H1 (cell line): ENCODE measurements around the gene CBFB. TPM values are rescaled to one million over a fixed set of nuclear protein-coding genes. Genes with fewer than 3 reads are reported as not detected.

Source experiments
- CBX5 ChIP-seq: fragments of 300-800, 300-1000 bp; sonication (generic); IDR thresholded peaks from 2 replicates; pipeline ENCODE4 v1.7.1; 2016; ENCODE audit warnings: antibody characterized with exemption, low read length, low read depth
- EP300 ChIP-seq, 2 experiments: IDR thresholded peaks; 1 replicate in 1 of 2; 2 replicates in 1 of 2; pipeline ENCODE4 v1.6.1; 2011 to 2012; ENCODE audit warnings: low read depth in 2 of 2, low read length in 2 of 2, mild to moderate bottlenecking in 2 of 2, borderline replicate concordance in 1 of 2, inconsistent platforms in 1 of 2, moderate library complexity in 1 of 2
- JUN ChIP-seq: IDR thresholded peaks from 2 replicates; pipeline ENCODE4 v1.6.1; 2011; ENCODE audit warnings: low read depth, mild to moderate bottlenecking, improper control_type of control experiment, low read length
- TAF1 ChIP-seq: IDR thresholded peaks from 2 replicates; pipeline ENCODE4 v1.6.1; 2011; ENCODE audit warnings: mild to moderate bottlenecking, low read depth, low read length
- TCF12 ChIP-seq: IDR thresholded peaks from 2 replicates; pipeline ENCODE4 v1.6.1; 2011; ENCODE audit warnings: low read depth, mild to moderate bottlenecking, low read length
- TEAD4 ChIP-seq: IDR thresholded peaks from 2 replicates; pipeline ENCODE4 v1.6.1; 2012; ENCODE audit warnings: low read depth, low read length, inconsistent platforms, mixed read lengths
- ZNF274 ChIP-seq: IDR thresholded peaks from 2 replicates; pipeline ENCODE4 v1.7.0; 2012; ENCODE audit warnings: low read length, borderline replicate concordance; ENCODE audit errors: extremely low read depth
- polyA plus RNA-seq, 7 experiments: library from polyadenylated mRNA; depleted of rRNA in 3 of 7; stranded (reverse) in 5 of 7; unstranded in 2 of 7; fragments of >200 nt in 5 of 7; fragments of 200-250 nt in 2 of 7; gene quantifications; 1 replicate in 5 of 7; 2 replicates in 1 of 7; 4 replicates in 1 of 7; pipeline versions ENCODE4 v1.2.1 to v1.2.3, GENCODE V29; 2011 to 2013; ENCODE audit warnings: missing spikeins in 2 of 7, mixed read lengths in 2 of 7
- total RNA-seq: library from RNA; stranded (reverse); fragmentation: NEBNext Ultra II Directional; extraction: Animal tissue kit (Norgen Biotek cat#: 25700); gene quantifications from 2 replicates; pipeline ENCODE4 v1.2.1, GENCODE V29; 2021
- TF ChIP-seq, protein P1 (sequence below): fragments of 300-600 bp; sonication (generic); IDR thresholded peaks from 2 replicates; pipeline ENCODE4 v1.7.1; 2012; ENCODE audit warnings: low read length, moderate library complexity, mild to moderate bottlenecking, inconsistent platforms; ENCODE audit not compliant: insufficient replicate concordance

Gene CBFB
- total and polyA plus RNA-seq, 2 of the 8 experiments (the other 6 are each of a cell fraction or from before 2014, with no cell fraction given) = 11.5 to 31.6 TPM

DNA sequence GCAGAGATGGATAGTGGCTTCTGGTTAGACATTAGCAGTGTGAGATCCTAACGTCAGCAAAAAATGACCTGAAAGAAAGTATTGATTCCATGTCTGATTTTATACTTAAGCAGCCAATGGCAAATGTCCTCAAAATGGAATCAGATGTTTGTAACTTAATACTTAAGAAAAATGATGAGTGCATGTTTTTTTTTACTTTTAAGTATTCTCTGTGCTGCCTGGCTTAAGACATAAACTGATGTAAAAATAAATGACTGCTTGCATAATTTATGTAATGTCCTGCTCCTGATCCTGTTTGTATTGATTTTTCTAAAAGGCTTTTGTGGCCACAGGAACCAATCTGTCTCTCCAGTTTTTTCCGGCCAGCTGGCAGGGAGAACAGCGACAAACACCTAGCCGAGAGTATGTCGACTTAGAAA, 7.4 kb downstream of the CBFB start (continued):
- TF ChIP-seq, protein P1, sequence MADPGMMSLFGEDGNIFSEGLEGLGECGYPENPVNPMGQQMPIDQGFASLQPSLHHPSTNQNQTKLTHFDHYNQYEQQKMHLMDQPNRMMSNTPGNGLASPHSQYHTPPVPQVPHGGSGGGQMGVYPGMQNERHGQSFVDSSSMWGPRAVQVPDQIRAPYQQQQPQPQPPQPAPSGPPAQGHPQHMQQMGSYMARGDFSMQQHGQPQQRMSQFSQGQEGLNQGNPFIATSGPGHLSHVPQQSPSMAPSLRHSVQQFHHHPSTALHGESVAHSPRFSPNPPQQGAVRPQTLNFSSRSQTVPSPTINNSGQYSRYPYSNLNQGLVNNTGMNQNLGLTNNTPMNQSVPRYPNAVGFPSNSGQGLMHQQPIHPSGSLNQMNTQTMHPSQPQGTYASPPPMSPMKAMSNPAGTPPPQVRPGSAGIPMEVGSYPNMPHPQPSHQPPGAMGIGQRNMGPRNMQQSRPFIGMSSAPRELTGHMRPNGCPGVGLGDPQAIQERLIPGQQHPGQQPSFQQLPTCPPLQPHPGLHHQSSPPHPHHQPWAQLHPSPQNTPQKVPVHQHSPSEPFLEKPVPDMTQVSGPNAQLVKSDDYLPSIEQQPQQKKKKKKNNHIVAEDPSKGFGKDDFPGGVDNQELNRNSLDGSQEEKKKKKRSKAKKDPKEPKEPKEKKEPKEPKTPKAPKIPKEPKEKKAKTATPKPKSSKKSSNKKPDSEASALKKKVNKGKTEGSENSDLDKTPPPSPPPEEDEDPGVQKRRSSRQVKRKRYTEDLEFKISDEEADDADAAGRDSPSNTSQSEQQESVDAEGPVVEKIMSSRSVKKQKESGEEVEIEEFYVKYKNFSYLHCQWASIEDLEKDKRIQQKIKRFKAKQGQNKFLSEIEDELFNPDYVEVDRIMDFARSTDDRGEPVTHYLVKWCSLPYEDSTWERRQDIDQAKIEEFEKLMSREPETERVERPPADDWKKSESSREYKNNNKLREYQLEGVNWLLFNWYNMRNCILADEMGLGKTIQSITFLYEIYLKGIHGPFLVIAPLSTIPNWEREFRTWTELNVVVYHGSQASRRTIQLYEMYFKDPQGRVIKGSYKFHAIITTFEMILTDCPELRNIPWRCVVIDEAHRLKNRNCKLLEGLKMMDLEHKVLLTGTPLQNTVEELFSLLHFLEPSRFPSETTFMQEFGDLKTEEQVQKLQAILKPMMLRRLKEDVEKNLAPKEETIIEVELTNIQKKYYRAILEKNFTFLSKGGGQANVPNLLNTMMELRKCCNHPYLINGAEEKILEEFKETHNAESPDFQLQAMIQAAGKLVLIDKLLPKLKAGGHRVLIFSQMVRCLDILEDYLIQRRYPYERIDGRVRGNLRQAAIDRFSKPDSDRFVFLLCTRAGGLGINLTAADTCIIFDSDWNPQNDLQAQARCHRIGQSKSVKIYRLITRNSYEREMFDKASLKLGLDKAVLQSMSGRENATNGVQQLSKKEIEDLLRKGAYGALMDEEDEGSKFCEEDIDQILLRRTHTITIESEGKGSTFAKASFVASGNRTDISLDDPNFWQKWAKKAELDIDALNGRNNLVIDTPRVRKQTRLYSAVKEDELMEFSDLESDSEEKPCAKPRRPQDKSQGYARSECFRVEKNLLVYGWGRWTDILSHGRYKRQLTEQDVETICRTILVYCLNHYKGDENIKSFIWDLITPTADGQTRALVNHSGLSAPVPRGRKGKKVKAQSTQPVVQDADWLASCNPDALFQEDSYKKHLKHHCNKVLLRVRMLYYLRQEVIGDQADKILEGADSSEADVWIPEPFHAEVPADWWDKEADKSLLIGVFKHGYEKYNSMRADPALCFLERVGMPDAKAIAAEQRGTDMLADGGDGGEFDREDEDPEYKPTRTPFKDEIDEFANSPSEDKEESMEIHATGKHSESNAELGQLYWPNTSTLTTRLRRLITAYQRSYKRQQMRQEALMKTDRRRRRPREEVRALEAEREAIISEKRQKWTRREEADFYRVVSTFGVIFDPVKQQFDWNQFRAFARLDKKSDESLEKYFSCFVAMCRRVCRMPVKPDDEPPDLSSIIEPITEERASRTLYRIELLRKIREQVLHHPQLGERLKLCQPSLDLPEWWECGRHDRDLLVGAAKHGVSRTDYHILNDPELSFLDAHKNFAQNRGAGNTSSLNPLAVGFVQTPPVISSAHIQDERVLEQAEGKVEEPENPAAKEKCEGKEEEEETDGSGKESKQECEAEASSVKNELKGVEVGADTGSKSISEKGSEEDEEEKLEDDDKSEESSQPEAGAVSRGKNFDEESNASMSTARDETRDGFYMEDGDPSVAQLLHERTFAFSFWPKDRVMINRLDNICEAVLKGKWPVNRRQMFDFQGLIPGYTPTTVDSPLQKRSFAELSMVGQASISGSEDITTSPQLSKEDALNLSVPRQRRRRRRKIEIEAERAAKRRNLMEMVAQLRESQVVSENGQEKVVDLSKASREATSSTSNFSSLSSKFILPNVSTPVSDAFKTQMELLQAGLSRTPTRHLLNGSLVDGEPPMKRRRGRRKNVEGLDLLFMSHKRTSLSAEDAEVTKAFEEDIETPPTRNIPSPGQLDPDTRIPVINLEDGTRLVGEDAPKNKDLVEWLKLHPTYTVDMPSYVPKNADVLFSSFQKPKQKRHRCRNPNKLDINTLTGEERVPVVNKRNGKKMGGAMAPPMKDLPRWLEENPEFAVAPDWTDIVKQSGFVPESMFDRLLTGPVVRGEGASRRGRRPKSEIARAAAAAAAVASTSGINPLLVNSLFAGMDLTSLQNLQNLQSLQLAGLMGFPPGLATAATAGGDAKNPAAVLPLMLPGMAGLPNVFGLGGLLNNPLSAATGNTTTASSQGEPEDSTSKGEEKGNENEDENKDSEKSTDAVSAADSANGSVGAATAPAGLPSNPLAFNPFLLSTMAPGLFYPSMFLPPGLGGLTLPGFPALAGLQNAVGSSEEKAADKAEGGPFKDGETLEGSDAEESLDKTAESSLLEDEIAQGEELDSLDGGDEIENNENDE = no peak
- no peak for TF ChIP-seq TAF1
- no peak for TF ChIP-seq TEAD4
- TF ChIP-seq CBX5 = no peak
- TF ChIP-seq EP300 (IDR thresholded peaks at IDR 0.05; ENCODE audit: borderline replicate concordance in 1 of 2, low read depth in 2 of 2, low read length in 2 of 2) = no peak
- no peak for TF ChIP-seq ZNF274
- no peak for TF ChIP-seq JUN
- TF ChIP-seq TCF12 = no peak
